IPS-15b (cell line): ENCODE measurements around the gene MOK.

Source experiments
- H3K27me3 ChIP-seq: one replicate; pipeline ENCODE4 v1.6.1; 2013; ENCODE audit warnings: low read length; ENCODE audit not compliant: control insufficient read depth, insufficient read depth
- H3K36me3 ChIP-seq: one replicate; pipeline ENCODE4 v1.6.1; 2013; ENCODE audit warnings: low read length; ENCODE audit not compliant: control insufficient read depth, insufficient read depth
- H3K4me1 ChIP-seq: one replicate; pipeline ENCODE4 v1.6.1; 2013; ENCODE audit warnings: mild to moderate bottlenecking, low read length; ENCODE audit not compliant: control insufficient read depth, insufficient read depth
- H3K4me3 ChIP-seq: one replicate; pipeline ENCODE4 v1.5.1; 2013; ENCODE audit warnings: low read depth, low read length
- H3K9ac ChIP-seq: one replicate; pipeline ENCODE4 v1.6.1; 2013; ENCODE audit warnings: low read depth, mild to moderate bottlenecking, low read length
- H3K9me3 ChIP-seq: one replicate; pipeline ENCODE4 v1.6.1; 2013; ENCODE audit warnings: mild to moderate bottlenecking, low read length; ENCODE audit not compliant: control insufficient read depth, insufficient read depth

The MOK gene

DNA sequence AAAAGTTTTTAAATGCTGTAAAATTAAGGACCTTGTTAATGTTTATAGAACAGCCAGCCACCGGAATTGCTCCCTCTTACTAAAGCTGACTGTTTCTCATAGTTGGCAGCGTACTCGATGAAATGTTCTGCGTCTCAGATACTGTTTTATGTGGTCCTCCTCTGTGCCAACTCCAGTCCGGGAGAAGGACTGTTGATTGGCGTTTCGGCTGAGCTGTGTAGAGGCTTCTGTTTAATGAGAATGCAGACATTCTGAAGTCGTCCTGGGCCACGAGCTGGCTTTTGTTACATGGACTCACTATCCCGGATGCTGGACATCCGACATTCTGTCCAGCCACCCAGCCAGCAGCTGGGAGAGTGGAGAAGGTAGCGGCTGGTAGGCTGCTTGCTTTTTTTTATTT, 89.9 kb downstream of the MOK start:
- Histone ChIP-seq H3K4me3 (no peak overlapping the region), H3K9me3 (no peaks in the 10 kb centered on the region), H3K27me3 (no peaks in the 10 kb centered on the region), H3K9ac (no peak overlapping the region), H3K36me3 (peaks cover 8% of the 10 kb centered on the region), H3K4me1 (peaks cover 6% of the 10 kb centered on the region)

- H3K9me3 ChIP-seq: no peaks in the 10 kb centered on the region
- peaks cover 8% of the 10 kb centered on the region for H3K36me3 ChIP-seq
- peaks cover 7% of the 10 kb centered on the region for H3K4me1 ChIP-seq
- no peaks in the 10 kb centered on the region for H3K27me3 ChIP-seq
- H3K4me3 ChIP-seq: no peak overlapping the region
- H3K9ac ChIP-seq: no peak overlapping the region
These were observed 90.8 kb downstream of the MOK start for GRCh38 chr14:102213984-102214658.

- no peaks in the 10 kb centered on the region for H3K27me3 ChIP-seq
- H3K9ac ChIP-seq: no peak overlapping the region
- no peaks in the 10 kb centered on the region for H3K9me3 ChIP-seq
- H3K36me3 ChIP-seq: peaks cover 8% of the 10 kb centered on the region
- H3K4me1 ChIP-seq: peaks cover 7% of the 10 kb centered on the region
- H3K4me3 ChIP-seq: no peak overlapping the region
These were observed 91.5 kb downstream of the MOK start for GRCh38 chr14:102213470-102213869.

DNA sequence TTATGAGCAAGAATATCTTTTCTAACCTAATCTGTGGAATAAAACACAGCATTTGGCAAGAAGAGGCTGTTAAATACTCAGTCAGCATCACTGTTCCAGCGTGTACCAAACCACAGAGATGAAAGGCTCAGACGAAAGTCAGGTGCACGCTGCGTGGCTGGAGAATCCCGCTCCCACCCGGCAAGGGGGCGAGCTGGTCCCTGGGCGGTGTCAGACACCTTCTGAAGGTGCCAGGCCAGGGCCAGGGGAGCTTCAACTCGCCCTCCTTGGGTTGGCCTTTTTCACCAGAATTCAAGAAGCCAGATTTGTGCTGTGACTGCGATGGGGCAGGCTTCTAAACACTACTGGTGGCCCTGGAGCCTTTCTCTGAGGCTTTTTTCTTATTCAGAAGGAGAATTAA, 92.1 kb downstream of the MOK start:
- H3K4me3 ChIP-seq: no peak overlapping the region
- H3K9me3 ChIP-seq: no peaks in the 10 kb centered on the region
- H3K36me3 ChIP-seq: peaks cover 8% of the 10 kb centered on the region
- peaks cover 7% of the 10 kb centered on the region for H3K4me1 ChIP-seq
- H3K9ac ChIP-seq: no peak overlapping the region
- H3K27me3 ChIP-seq: no peaks in the 10 kb centered on the region

DNA sequence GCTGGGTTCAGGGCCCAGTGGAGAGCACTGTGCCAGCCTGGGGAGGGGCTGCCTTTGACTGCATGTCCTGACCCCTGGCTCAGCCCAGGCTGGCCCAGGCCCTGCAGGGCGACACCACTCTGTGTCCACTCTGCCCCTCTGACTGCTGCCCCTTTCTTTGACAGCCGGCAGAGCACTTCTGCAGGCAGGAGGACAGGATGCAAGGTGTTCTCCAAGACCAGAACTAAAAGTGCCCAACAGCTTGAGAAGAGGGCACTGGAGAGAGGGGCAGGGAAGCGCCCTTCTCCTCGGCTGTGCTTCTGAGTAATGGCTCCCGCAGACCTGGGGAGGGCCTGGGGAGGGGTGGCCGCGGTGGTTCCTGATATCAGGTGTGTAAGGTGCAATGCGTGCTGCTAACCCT, 92.6 kb downstream of the MOK start:
- Histone ChIP-seq H3K9ac (no peak overlapping the region), H3K27me3 (no peaks in the 10 kb centered on the region), H3K4me1 (peaks cover 7% of the 10 kb centered on the region), H3K36me3 (peaks cover 8% of the 10 kb centered on the region), H3K4me3 (no peak overlapping the region), H3K9me3 (no peaks in the 10 kb centered on the region)

DNA sequence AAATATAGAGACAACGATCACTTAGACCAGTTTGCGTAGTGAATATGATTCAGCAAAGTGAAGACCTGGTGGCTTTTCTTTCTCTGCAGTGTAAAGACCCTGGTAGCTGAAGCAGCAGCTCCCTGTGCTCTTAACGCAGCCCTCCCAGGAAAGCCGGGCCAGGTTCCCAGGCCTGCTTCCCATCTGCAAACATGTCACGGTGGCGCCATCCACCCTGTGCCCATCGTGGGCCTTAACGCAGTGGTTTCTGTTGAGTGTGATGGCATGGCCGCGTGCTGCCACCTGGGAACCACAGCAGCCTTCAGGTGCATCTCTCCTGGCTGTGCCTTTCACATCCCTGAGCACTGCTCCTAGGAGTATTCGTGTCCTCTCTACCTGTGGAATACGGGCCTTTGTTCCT, 93.7 kb downstream of the MOK start:
- H3K4me1 ChIP-seq: peaks cover 7% of the 10 kb centered on the region
- H3K4me3 ChIP-seq: no peak overlapping the region
- no peak overlapping the region for H3K9ac ChIP-seq
- peaks cover 6% of the 10 kb centered on the region for H3K36me3 ChIP-seq
- no peaks in the 10 kb centered on the region for H3K27me3 ChIP-seq
- H3K9me3 ChIP-seq: no peaks in the 10 kb centered on the region

- Histone ChIP-seq H3K9me3 (no peaks in the 10 kb centered on the region), H3K36me3 (peaks cover 3% of the 10 kb centered on the region), H3K4me3 (peak overlapping the region; percentile 16), H3K9ac (peak overlapping the region; percentile 50), H3K27me3 (no peaks in the 10 kb centered on the region), H3K4me1 (peaks cover 7% of the 10 kb centered on the region)
These were observed 94.4 kb downstream of the MOK start for GRCh38 chr14:102210421-102211042.

- Histone ChIP-seq H3K4me3 (no peak overlapping the region), H3K9ac (no peak overlapping the region), H3K36me3 (peaks cover 7% of the 10 kb centered on the region), H3K4me1 (peaks cover 7% of the 10 kb centered on the region), H3K9me3 (no peaks in the 10 kb centered on the region), H3K27me3 (no peaks in the 10 kb centered on the region)
These were observed 95.6 kb downstream of the MOK start for GRCh38 chr14:102209224-102209966.

DNA sequence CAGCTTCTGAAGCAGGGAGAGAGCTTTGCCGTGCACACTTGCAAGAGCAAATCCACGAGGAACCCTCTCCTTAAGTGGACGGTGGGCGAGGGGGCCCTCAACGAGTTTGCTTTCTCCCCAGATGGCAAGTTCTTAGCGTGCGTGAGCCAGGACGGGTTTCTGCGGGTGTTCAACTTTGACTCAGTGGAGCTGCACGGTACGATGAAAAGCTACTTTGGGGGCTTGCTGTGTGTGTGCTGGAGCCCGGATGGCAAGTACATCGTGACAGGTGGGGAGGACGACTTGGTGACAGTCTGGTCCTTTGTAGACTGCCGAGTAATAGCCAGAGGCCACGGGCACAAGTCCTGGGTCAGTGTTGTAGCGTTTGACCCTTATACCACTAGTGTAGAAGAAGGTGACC, 96.2 kb downstream of the MOK start:
- Histone ChIP-seq H3K36me3 (peaks cover 7% of the 10 kb centered on the region), H3K4me1 (peaks cover 7% of the 10 kb centered on the region), H3K9ac (no peak overlapping the region), H3K9me3 (no peaks in the 10 kb centered on the region), H3K4me3 (no peak overlapping the region), H3K27me3 (no peaks in the 10 kb centered on the region)

GRCh38 chr14:102207831-102208365, 97.1 kb downstream of the MOK start:
- H3K4me1 ChIP-seq: peaks cover 7% of the 10 kb centered on the region
- H3K36me3 ChIP-seq: peaks cover 7% of the 10 kb centered on the region
- no peak overlapping the region for H3K9ac ChIP-seq
- H3K27me3 ChIP-seq: no peaks in the 10 kb centered on the region
- no peak overlapping the region for H3K4me3 ChIP-seq
- no peaks in the 10 kb centered on the region for H3K9me3 ChIP-seq

DNA sequence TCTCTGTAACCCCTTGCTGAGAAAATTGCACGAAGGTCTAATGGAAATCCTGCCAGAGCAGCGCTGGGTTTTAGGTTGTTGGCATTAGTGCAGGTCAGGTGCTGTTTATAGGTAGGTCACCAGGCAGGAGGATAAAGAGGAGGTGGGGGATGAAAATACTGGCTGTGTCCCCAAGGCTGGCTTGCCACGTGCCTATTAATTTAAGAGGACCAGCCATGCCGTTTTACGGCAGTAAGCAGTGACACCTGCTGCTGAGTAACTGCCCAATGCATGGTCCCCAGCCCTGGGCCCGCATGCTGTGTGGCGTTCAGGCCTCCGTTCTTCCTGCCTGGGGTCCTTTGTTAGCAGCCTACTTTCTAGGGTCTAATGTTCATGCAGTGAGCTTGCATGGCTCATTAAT, 98.0 kb downstream of the MOK start:
- Histone ChIP-seq H3K9me3 (no peaks in the 10 kb centered on the region), H3K9ac (peak overlapping the region; percentile 37), H3K36me3 (peaks cover 7% of the 10 kb centered on the region), H3K27me3 (no peaks in the 10 kb centered on the region), H3K4me1 (peaks cover 7% of the 10 kb centered on the region), H3K4me3 (no peak overlapping the region)
